C4-2B (cell line): ENCODE data around the gene EXOC3L4.

Experiments used
- ZFX ChIP-seq: fragments of 450-650 bp; IDR thresholded peaks from 2 replicates; pipeline ENCODE4 v1.6.1; 2017
- TF ChIP-seq, protein P1 (sequence below): fragments of 450-650 bp; conservative IDR thresholded peaks from 2 replicates; pipeline ENCODE4 v1.5.1; 2017; ENCODE audit warnings: mild to moderate bottlenecking

- TF ChIP-seq, protein P1, sequence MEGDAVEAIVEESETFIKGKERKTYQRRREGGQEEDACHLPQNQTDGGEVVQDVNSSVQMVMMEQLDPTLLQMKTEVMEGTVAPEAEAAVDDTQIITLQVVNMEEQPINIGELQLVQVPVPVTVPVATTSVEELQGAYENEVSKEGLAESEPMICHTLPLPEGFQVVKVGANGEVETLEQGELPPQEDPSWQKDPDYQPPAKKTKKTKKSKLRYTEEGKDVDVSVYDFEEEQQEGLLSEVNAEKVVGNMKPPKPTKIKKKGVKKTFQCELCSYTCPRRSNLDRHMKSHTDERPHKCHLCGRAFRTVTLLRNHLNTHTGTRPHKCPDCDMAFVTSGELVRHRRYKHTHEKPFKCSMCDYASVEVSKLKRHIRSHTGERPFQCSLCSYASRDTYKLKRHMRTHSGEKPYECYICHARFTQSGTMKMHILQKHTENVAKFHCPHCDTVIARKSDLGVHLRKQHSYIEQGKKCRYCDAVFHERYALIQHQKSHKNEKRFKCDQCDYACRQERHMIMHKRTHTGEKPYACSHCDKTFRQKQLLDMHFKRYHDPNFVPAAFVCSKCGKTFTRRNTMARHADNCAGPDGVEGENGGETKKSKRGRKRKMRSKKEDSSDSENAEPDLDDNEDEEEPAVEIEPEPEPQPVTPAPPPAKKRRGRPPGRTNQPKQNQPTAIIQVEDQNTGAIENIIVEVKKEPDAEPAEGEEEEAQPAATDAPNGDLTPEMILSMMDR, result no peak; the same call in 1 of the 2 replicates
- TF ChIP-seq ZFX, result peak; percentile 42; the same call in 1 of the 2 replicates
Observed at GRCh38 chr14:103127356-103127755, 32.8 kb downstream of the EXOC3L4 start.
